Hematopoietic multipotent progenitor cell treated with erythropoietin and hydrocortisone succinate and interleukin-3 and kit ligand, for 6 days (in vitro differentiated cells): ENCODE data around the gene TTC4.
"Not testable (repeated sequence)": the region's sequence is repeated elsewhere in the genome, so short reads cannot be mapped to it uniquely, and the experiment has no call there.

Experiments used
- DNase-seq: peaks from one replicate; pipeline ENCODE4 v3.0.0-alpha.2; 2015

The TTC4 gene

DNA sequence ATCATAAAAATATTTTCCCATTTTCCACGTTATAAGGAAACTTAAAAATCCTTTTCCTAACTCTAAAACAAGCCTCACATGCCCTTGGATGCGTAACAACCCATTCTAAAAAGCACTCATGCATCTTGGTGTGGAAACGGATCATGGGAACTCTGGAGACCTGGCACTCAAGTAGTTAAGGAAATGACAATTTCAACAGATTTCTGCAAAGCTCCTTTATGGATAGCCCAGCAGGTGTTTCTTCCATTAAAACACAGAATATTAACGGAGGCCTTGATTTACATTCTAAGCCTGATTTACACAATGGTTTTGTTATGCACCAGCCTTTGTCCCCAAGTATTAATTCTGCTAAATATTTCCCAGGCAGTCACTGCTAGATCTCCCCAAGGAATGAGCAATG is 35.8 kb downstream of the TTC4 start:
- DNase-seq: no peak

DNA sequence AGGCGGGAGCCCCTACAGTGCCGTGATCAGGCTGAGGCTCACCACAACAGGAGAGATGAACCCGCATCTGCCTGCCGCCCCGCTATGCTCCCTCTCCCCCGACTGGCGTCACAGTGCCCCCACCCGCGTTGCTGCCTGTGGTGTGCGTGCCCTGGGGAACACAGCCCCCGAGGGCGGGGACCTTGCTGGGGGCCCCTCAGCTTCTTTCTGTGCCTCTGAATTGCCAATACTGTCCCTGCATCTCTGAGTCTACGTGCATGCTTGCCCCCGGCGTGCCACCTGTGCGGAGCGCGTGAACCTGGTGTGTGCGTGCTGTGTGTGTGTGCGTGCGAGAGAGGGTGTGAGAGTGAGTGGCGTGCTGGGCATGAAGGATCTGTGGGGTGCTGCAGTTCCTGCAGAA is 38.4 kb downstream of the TTC4 start:
- DNase-seq: no peak

DNA sequence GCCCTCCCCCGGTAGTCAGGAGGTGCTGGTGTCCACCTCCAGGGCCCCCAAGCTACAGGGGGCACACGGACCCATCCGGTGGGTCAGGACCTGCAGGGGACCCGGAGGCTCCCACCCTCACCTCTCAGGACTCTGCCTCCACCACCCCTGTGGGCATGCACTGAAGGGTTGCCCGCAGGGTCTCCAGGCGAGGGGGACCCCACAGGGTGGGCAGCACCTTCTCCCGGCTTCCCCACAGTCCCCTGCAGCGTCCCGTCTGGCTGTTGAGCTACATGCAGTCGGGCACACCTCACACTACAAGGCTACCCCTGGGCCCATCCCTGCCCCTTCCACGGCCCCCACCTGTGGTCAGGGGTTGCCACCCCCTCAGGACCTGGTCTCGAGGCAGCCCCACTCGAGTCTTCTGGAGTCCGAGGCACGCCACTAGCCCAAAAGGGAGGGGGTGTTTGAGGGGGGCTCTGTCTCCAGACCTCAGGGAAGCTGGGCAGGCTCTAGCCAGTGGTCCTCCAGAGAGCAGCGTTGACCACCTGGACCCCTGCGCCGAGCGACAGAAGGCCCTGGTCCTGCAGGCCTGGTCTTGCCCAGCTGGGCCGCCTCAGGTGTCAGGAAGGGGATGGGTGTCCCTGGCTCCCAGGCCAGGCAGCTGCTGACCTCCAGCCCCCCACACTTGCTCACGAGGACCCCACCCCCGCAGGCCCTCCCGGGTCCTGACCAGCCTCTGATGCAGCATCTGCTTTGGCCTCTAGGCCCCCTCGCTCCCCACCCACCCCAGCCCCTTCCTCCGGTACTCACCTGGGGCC is 39.0 kb downstream of the TTC4 start:
- DNase-seq: no peak

DNA sequence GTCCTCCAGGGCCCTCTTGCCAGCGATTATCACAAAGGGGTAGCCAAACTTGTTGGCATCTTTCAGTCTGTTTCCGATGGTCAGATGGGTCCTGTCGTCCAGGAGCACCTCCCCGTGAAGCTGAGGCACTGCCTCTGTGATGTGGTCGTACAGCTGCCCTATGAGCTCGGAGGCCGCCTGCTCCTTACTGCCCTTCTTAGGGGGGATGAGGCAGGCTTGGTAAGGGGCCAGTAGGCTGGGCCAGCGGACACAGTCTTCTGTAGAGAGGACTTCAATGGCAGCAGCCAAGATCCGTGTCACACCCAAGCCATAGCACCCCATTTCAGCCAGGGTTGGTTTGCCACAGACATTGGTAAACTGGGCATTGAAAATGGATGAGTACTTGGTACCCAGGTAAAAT is 42.2 kb downstream of the TTC4 start:
- no peak for DNase-seq

DNA sequence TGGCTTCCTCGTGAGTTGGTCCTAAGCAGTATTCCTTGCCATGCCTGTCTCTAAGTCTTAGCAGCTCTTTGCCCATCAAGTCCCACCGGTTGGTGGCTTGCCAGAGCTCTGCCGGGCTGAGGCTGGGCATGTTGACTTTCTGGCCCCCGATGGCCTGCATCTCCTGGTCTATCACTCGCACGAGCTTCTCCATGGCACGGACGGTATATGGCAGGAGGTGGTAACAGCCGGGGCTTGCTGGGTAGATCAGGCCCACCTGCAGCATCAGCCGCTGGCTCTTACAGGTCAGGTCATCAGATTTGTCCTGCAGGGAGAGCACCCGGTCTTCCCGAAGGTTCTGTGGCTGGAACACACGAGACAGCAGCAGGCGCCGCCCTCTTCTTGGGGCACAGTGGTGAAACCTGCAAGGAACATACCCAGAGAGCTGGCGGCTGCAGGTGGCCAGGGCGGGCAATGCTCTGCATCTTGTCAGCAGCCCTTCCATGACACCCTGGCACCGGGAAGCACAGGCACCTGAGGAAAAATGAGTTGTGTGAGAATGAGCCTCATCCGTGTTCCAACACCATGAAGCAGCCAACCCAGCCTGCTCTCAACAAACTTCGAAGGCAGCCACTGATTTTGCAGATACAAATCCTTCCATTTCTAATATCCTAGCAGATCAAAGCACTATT is 43.2 kb downstream of the TTC4 start:
- no peak for DNase-seq

DNA sequence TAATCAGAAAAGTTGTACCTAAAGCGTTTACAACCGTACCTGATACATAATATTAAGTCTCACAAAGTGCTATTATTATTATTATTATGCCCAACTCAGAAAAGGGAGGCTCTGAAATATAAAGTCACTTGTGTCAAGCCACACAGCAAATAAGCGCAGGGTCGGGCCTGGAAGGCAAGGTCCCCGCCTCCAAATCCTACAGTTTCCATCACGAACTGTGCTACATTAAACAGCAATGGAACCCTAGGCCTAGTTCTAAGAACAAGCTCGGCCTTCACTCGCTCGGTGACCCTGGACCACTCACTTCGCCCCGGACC is 48.1 kb downstream of the TTC4 start:
- DNase-seq: no peak

DNA sequence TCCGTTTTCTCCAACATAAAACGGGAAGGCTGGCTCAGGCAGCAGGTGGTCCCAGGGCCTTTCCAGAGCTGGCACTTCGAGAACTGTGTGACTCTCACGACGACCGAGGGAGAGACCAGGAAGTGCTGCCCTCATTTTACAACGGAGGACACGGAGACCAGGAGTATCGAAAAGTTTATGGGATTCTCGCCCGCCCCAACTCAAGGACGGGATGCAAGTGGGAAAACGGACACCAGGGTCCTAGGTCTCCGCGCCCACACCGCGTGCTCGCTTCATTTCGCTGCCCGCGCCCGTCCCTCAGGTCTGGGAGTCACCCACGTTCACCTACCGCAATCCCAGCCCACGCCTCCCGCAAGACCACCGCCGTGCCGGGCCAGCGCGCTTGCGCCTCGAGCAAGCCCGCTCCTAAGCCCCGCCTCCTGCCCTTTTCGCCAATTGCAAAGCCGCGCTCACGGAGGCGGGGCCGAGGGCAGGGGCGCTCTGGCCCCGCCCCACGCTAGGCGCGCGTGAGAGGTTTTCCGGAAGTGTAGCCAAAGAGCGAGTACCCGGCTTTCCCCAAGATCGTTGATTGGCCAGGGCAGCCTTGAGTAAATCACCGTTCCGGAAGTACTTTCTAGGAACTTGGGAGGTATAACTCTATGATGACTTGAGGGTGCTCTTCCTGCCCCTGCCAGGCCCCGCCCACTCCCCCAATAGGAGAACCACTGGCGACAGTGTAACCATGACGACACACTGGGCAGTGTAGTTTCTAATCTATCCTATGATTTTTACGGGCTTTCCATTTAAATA is 48.7 kb downstream of the TTC4 start, which contains the start of gene PARS2:
TSS of gene PARS2 (minus strand) at position 391 of the 789 bp plus-strand sequence. CDS start 5,362 bp downstream, outside the sequence.
- peak; percentile 99 for DNase-seq

DNA sequence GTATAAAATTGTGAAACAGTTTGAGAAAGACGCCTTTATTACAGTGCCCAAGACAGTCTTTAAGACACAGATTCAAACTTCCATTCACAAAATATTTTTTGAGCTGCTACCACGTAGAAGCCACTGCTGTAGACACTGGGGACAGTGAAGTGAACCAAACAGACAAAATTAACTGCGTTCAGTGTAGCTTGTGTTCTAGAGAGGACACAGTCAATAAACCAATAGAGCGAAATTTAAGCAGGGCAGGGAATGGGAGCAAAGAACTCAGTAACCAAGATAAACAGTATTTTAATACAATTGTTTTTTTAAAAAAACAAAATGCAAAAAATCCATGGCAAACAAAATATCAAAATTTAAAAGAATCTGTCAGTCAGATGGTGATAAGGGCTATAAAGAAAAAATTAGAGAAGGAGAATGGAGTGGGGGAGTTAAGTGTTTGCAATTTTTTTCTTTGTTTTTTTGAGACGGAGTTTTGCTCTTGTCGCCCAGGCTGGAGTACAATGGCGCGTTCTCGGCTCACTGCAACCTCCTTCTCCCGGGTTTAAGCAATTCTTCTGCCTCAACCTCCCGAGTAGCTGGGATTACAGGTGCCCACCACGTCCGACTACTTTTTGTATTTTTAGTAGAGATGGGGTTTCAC is 49.4 kb downstream of the TTC4 start:
- DNase-seq: no peak

DNA sequence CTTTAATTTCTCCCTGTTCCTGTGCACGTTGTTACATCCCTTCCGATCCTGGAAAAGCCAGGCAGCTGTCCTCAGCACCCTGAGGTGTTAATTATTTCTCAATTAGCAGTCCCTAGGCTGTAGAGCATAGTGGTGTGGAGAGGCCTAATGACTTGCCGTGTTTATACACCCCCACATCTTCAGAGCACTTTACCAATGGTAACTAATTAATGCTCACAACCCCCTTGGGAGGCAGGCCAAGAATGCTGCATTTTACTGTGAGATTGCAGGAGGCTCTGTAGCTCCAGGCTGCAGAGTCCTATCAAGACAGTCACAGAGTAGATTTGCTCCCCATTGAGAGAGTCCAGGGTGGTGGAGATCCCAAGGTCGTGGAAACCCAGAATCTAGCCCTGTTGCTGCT is 51.1 kb downstream of the TTC4 start:
- no peak for DNase-seq

DNA sequence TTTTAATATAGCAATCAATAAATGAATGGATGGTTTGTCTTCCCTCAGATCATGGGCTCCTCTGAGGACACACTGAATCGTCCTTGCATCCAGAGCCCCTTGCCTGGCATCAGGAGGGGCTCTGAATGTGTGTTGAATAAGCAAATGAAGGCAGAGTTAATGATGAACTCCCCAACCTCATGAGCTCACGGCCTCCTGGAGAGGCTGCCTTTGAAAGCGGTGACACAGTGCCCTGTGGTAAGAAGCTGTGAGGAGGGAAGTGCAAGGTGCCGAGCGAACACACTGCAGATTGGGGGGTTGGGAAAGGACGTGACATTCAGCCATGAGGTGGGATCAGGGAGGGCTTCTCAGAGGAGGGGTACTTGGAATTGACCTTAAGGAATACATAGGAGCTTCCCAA is 51.9 kb downstream of the TTC4 start:
- no peak for DNase-seq

DNA sequence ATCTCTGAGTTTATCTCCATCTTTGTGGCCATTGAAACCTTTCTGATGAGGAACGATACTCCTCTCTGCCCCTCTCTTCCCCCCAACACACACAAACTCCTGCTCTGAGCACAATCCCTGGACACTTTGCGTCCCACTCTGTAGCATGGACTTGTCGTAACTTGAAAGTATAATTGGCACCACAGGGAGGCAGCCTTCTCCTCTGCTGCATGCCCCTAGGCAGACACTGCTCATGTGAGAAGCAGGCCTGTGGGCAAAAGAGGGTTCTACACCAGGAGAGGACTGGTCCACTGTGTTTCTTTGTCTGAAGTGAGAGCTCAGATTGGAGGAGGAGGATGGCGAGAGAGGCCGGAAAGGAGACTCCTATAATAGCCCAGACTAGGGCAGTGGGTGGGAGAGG is 52.4 kb downstream of the TTC4 start:
- DNase-seq: peak; percentile 38

DNA sequence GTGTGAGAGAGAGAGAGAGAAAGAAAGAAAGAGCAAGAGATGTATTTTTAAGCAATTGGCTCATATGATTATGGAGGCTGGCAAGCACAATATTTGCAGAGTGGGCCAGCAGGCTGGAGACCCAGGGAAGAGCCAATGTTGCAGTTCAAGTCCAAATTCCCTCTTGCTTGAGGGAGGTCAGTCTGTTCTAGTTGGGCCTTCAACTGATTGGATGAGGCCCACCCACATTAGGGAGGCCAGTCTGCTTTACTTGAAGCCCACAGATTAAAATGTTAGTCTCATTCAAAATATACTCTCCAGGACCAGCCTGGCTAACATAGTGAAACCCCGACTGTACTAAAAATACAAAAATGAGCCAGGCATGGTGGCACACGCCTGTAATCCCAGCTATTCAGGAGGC is 57.3 kb downstream of the TTC4 start:
- DNase-seq: no peak

DNA sequence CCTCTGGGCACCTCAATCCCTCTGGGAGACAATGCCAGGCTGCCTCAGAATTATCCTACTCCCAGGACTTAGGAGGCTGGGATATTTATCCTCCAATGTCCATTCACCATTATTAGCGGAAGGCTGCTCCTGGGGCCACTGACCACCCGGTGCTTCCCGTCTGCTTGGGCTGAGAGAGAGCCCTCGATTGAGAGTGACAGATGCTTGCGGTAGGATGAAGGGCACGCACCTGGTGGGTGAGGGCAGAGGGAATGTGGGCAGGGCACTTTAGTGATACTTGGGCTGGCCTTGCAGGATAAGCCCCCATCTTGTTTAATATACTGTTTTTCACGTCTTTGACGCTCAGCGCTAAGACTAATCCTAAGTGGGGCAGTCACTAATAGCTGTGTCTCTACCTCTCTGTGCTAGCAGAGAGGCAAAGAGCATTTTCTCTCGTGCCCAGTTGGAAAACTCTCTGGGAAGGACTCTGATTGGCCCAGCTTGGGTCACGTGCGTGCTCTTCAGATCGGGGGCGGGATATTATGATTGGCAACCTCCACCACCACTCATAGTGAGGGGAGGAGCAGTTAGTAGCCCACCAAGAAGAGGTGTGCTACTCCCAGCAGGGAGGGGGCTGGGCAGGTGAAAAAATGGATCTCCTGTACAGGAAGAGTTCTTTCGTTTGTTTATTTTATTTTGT is 59.3 kb downstream of the TTC4 start:
- DNase-seq: peak; percentile 26

DNA sequence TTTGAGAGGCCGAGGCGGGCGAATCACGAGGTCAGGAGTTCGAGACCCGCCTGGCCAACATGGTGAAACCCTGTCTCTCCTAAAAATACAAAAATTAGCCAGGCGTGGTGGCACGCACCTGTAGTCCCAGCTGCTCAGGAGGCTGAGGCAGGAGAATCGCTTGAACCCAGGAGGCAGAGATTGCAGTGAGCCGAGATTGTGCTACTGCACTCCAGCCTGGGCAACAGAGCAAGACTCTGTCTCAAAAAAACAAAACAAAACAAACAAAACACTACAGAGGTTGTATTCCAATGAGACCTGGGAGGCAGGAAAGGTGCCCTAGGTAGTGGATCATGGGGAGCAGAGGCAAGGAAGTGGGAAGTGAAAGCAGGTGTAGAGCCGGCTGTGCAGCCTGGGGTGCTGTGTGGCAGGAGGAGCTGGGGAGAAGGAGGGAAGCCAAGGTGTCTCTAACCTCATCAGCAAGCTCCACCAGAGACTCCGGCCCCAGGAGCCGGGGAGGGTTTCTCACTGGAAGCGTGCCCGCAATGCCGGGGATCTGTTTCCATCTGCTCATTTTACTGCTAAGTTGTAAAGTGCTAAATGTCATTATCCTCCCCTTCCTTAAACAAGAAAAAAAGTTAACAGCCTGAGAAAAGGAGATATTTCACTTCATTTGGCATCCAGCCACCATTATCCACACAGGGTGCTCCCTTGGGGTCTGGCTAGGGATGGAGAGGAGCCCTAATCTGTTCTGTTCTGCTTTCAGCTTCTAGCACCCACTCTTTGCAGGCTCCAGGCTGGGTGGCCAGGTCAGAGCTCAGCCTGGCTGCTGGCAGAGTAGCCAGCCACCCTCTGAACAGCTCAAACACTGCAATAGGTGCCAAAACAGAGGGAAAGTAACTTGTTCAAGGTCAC is 60.4 kb downstream of the TTC4 start:
- DNase-seq: not testable (repeated sequence)

DNA sequence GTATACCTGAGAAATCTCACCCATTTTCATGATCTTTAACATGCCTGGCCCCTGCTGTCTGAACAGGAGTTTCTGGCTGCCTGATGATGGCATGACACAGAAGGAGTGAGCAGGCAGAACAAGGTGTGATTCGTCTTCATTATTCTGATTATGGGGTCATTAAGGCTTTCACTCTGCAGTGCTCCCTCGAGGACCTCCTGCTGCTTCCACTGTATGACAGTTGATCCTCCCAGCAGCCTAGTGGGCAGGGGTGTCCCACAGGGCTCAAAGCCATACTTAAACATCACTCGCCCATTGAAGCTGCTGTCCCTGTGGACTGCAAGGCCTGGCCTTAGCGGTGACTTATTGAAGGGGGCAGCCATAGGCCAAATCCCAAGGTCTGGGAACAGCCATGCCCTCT is 61.4 kb downstream of the TTC4 start:
- DNase-seq: no peak

DNA sequence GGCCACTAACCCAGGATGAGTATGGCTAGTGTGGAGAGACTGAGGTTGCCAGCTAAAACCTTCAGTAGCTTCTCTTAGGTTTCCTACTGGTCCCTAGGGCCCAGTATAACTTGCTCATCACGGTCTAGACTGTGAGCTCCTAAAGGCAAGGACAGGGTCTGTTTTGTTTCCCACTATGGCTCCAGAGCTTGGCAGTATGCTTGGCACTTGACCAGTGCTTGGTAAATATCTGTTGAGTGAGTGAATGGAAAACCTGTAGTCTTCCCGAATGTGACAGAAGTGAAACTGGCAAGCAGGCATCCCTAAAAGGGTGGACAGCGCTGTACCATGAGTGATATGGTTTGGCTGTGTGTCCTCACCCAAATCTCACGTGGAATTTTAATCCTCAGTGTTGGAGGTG is 61.8 kb downstream of the TTC4 start:
- no peak for DNase-seq

DNA sequence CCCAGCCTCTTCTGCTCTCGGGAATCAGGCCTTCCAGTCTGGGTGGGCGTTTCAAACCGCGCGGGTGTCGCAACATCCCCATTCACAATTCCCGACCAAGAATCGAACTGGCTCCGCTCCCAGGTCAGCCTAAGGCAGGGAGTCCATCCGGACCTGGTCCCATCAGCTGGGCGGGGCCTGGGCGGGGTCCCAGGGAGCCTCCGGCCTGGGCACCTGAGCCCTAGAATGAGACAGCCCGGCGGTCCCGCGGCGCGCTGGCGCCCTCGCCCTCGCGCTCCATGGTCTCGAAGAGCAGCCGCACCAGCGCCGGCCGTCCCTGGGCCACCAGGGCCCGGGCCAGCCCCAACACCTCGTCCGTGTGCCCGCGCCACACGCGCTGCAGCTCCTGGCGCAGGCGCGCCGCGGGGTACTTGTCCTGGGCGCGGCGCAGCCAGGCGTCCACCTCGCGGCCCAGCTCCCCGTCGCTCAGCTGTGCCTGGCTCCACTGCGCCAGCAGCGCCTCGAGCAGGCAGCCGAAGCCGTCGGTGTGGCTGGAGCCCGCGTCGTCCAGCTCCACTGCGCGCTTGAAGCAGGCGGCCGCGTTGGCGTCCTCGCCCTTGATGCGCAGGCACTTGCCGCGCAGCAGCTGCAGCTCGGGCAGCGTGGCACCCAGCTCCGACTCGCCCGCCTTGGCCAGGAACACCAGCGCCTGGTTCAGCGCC is 65.5 kb downstream of the TTC4 start:
- DNase-seq: no peak

DNA sequence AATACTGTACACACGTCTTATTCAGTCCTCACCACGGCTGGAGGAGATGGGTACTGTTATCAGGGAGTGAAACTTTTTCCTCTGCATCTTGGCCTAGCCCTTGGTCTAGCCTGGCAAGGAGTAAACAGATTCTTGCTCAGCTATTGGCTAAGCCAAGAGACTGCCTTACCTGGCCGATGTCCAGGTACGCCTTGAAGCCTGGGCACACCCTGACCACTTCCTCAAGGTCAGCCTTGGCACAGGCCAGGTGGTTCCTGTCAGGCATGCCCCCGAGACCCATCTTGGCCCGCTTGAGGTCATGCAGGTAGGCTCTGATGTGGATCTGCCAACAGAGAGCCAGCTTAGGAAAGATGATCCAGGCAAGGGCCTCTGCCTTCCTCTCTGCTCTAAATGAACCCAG is 66.5 kb downstream of the TTC4 start:
- DNase-seq: no peak

DNA sequence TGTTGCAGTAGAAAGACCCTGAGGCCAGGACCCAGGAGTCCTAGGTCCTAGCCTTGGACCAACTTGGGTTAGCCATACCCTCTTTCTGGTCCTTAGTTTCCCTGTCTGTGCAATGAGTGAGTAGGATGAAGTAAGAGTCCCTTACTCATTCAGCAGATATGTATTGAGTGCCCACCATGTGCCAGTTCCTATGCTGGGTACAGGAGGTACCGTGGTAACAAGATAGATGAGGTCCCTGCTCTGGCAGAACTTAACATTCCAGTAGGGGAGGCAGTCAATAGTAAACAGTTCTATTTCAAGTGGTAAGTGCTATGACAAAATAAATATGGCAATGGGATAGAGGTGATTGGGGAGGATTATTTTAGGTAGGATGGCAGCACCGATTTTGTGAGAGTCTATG is 66.9 kb downstream of the TTC4 start:
- DNase-seq: no peak

DNA sequence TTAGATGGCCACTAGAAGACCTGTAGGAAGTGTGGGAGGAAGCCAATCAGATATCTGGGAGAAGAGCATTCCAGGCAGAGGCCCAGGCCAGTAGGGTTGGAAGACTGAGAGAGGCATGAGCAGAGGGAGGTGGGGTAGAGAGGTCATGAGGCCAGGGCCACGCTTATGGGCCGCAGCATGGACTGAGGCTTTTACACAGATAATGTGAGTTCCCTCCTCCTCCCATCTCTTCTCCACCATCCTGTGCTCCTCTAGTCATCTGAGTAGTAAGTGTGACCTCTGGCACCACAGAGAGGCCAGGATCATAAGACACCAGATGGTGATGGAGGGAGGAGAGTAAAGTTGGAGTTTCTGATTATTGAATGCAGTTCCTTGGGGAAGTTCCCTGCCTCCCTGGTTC is 68.4 kb downstream of the TTC4 start:
- DNase-seq: no peak

DNA sequence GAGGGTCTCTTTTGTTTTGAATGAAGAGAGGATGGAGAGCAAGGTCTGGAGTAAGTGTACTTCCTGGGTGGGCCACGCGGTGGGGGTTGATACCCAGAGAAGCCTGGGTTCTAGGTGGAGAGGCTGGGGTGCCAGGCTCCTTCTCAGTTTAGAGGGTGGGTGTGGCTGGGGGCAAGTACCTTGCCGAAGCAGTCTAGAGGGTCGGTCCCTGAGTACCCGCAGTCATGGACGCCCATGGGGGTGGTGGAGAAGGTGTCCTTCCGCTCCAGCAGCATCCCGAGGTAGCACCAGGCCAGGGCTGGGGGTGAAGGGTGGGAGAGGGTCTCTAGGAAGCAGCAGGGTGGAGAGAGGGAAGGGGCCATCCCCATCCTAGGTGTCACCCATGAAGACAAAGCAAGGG is 71.1 kb downstream of the TTC4 start:
- no peak for DNase-seq
